ENCODE data around the gene KIF20A. TPM values are rescaled to one million over a fixed set of nuclear protein-coding genes. Genes with fewer than 3 reads are reported as not detected.

KIF20A gene
- 4.0 and 10.2 TPM in 2 replicates for total RNA-seq

GRCh38 chr5:138178516-138179276 is at the start of gene KIF20A, which contains the start of gene BRD8:
TSS of gene KIF20A (plus strand) at chr5:138179112. CDS start at chr5:138179681, 569 bp downstream.
TSS of gene BRD8 (minus strand) at chr5:138178630. CDS start at chr5:138178614, 16 bp downstream.

GRCh38 chr5:138138949-138139780 is 39.7 kb upstream of the KIF20A start, which contains the start of gene NME5:
TSS of gene NME5 (minus strand) at chr5:138139428. CDS start at chr5:138138780, 648 bp downstream.

DNA sequence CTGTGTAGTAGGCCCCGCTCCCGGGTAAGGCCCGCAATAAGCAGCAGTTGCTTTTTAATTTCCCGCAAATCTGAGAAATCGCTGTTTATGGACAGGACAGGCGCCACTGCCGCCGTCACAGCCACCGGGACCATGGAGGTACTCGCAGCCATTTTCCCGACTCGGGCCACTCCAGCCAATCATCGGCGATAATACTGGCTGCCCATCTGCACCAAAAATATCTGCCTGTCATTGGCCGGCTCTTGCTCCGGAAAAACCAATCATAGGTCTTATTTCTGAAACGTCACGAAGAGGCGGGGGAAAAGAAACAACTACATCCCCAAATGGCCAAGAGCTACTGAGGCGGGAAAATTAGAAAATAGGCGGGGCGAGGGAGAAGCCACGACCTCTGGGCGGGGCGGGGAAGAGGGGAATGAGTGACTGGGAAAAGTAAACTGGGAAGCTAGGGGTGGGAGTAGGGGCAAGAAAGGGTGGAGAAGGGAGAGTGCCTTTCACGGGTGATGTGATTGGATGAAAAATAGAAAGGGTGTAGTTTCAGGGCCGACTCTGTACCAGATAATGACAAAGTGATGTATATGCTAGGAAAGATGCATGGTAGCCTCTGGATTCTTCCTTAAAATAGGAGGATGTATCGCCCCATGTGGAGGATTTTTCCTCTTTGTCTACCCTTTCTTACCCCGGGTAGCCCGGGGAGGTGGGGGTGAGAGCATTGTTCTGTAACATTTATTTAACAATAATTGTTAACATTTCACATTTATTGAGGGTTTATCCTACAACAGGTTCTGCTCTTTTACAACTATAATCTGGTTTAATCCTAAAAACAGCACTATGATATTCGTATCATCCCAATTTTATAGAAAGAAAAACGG is 34.5 kb downstream of the KIF20A start, which contains the start of gene CDC23:
Gene CDC23 (minus strand): TSS at position 163 of the 869 bp plus-strand sequence. CDS start 11 bp downstream, at position 152.

Other genes starting within 250 kb of the KIF20A start
- gene FAM13B, start 146.0 kb upstream of the KIF20A start, total RNA-seq: 16.4 and 17.9 TPM in 2 replicates
- gene WNT8A, start 95.1 kb upstream of the KIF20A start, total RNA-seq: not detected in 2 replicates
- 2.7 and 3.9 TPM in 2 replicates for gene NME5, start 39.7 kb upstream of the KIF20A start, total RNA-seq
- gene BRD8, start 482 bp upstream of the KIF20A start, total RNA-seq: 43.0 and 56.2 TPM in 2 replicates
- gene CDC23, start 34.2 kb downstream of the KIF20A start, total RNA-seq: 13.1 and 16.7 TPM in 2 replicates
- gene GFRA3, start 95.5 kb downstream of the KIF20A start, total RNA-seq: 0.09 TPM in 1 of 2 replicates, not detected in the other
- gene CDC25C, start 152.7 kb downstream of the KIF20A start, total RNA-seq: 0.26 and 1.1 TPM in 2 replicates
- gene FAM53C, start 159.2 kb downstream of the KIF20A start, total RNA-seq: 32.0 and 41.1 TPM in 2 replicates
- 34.8 and 40.2 TPM in 2 replicates for gene KDM3B, start 173.6 kb downstream of the KIF20A start, total RNA-seq

All from bronchial smooth muscle cell (primary cell).